ENCODE results near the gene SAMD14.
A peak's percentile ranks its signal among the peaks of the same experiment; 100 is the strongest.

The SAMD14 gene

GRCh38 chr17:50094753-50095619, 35.0 kb downstream of the SAMD14 start, which contains the start of gene PDK2:
TSS of gene PDK2 (plus strand) at chr17:50095351. CDS start at chr17:50095436, 85 bp downstream.
- peak; percentile 89 for DNase-seq

DNA sequence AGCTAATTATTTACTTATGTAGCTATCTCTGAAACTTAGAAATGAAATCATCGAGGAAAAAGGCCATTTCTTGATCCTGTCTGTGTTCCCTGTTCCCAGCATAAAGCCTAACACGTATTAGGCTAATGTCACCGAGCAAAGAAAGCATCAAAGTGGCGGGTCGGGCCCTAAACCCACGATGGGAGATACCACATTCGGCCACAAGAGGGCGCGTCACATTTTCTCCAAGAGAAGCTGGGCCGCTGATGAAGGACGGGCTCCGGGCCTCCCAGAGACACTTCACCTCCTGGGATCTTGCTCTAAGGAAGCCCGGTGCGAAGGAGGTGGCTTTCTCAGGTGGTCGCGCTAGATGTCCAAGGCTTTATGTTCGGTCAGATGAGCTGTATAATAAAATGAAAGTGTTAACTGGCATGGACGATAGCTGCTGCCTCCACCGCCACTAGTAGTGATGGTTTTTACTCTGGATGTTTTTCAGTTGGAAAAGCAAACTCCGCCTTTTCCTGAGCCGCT, 35.7 kb downstream of the SAMD14 start:
- DNase-seq: peak; percentile 74

DNA sequence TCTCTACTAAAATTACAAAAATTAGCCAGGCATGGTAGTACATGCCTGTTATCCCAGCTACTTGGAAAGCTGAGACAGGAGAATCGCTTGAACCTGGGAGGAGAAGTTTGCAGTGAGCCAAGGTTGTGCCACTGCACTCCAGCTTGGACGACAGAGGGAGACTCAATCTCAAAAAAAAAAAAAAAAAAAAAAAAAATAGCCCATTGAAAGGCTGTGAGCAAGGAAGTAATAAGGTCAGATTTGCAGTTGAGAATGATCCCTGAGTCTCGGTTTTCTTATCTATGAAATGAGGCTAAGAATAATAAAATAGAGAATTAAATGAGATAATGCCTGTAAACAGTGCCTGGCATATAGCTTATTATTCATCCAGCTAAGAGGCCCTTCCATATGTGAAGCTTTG, 36.2 kb downstream of the SAMD14 start:
- no peak for DNase-seq

- no peak for DNase-seq
Measured at GRCh38 chr17:50093246-50093645, 36.7 kb downstream of the SAMD14 start.

DNA sequence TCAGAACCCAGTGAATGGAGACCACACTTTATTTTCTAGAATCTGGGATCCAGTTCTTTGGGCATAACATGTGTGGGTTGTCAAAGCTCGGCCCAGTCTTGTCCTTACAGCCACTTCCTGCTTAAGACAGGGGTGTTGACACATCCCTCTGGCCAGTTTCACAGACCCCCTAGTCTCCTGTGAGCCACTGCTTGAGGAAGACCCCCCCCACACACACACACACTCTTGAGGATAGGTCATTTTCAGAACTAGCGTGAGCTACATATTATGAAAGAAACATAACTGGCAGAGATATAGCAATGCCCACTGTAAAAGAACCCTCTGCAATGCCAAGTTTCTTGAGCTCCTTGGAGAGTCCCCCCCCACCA, 38.1 kb downstream of the SAMD14 start:
- DNase-seq: no peak

- DNase-seq: no peak
Measured at GRCh38 chr17:50090971-50091917, 38.7 kb downstream of the SAMD14 start.

- no peak for DNase-seq
Measured at GRCh38 chr17:50090071-50090470, 39.9 kb downstream of the SAMD14 start.

DNA sequence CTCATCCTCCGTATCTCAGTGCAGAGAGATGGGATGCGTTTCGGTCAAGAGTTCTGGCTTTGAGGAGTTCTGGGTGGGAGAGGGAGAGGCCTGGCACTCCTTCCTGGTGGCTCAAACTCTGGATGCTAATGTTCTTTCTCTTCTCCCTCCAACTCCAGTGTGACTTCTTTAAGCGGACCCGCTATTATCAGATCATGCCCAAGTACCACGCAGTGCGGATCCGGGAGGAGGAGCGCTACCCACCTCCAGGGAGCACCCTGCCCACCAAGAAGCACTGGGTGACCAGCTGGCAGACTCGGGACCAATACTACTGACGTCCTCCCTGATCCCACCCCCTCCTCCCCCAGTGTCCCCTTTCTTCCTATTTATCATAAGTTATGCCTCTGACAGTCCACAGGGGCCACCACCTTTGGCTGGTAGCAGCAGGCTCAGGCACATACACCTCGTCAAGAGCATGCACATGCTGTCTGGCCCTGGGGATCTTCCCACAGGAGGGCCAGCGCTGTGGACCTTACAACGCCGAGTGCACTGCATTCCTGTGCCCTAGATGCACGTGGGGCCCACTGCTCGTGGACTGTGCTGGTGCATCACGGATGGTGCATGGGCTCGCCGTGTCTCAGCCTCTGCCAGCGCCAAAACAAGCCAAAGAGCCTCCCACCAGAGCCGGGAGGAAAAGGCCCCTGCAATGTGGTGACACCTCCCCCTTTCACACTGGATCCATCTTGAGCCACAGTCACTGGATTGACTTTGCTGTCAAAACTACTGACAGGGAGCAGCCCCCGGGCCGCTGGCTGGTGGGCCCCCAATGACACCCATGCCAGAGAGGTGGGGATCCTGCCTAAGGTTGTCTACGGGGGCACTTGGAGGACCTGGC, 40.8 kb downstream of the SAMD14 start:
- no peak for DNase-seq

DNA sequence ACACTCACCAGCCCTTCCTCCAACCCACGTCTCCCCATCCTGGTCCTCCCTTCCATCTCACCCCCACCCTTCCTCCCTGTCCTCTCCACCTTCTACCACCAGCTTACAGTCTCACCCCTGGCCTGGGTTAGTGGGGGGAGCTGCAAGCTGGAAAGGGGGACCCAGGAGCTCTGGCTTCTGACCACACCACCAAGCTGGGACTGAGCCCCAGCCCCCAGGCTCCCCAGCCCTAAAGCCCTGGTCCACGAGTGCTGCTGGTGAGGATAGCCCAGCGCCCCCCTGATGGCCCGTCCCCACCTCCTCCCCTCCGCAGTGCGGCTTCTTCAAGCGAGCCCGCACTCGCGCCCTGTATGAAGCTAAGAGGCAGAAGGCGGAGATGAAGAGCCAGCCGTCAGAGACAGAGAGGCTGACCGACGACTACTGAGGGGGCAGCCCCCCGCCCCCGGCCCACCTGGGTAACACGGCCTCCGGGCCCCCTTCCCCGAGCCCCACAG, 42.0 kb downstream of the SAMD14 start:
- no peak for DNase-seq

- DNase-seq: no peak
Measured at GRCh38 chr17:50087246-50087911, 42.6 kb downstream of the SAMD14 start.

DNA sequence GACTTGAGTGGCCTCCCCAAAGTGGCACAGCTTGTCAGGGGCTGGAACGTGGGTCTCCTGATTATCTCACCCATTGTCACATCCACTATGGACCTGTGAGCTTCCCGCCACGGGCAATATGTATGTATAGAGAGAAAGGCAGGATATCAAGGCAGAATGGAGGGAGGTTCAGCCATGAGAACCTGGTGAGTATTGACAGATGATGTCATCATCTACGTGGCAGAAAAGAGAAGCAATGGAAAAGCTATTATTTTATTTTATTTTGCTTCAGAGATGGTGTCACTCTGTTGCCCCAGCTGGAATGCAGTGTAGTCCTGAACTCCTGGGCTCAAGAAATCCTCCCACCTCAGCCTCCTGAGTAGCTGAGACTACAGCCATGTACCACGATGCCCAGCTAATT, 48.2 kb downstream of the SAMD14 start:
- no peak for DNase-seq

- DNase-seq: no peak
Measured at GRCh38 chr17:50080827-50081226, 49.1 kb downstream of the SAMD14 start.

DNA sequence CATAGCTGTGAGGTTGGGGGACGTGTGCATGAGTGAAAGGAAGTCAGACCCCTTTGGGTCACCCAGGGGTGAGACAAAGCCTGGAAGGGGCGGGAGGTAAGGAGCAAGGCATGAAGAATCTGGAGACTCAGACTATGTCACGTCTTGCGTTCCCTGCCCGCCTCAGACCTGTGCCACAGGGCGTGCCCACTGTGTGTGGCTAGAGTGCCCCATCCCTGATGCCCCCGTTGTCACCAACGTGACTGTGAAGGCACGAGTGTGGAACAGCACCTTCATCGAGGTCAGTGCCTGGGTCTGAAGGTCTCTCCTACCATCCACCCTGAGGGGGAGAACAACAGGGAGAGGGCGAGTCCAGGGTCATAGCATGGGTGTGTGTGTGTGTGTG, 49.9 kb downstream of the SAMD14 start:
- no peak for DNase-seq

DNA sequence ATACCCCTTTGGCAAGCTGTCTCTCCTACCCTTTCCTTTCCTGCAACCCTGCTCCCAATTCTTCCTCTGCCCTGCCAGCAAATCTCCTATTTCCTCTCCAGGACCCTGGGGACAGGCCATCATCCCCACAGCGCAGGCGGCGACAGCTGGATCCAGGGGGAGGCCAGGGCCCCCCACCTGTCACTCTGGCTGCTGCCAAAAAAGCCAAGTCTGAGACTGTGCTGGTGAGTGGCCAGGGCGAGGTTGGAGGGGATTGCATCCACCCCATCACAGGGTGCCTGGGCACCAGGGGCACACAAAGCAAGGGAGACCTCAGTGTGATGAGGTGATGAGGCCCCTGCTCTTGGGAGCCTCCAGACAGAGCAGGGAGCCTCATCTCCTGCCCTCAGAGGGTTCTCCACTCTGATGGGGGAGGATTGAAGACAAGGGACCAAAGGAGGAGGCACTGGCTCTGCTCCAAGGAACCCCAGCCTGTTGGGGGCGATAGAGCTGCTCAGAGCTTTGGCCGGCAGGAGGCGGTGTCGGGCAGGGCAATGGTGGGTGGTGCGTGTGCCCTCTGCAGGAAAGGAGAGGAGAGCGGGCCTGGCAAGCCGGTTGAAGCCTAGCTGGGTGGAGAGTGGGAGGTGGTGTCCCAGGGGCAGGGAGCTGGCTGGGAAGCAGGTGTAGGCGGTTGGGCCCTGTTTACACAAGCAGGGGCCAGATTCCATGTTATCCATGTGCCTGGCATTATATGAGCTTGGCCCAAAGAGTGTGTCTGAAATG, 50.4 kb downstream of the SAMD14 start:
- DNase-seq: no peak

GRCh38 chr17:50078430-50078829, 51.5 kb downstream of the SAMD14 start:
- DNase-seq: no peak

DNA sequence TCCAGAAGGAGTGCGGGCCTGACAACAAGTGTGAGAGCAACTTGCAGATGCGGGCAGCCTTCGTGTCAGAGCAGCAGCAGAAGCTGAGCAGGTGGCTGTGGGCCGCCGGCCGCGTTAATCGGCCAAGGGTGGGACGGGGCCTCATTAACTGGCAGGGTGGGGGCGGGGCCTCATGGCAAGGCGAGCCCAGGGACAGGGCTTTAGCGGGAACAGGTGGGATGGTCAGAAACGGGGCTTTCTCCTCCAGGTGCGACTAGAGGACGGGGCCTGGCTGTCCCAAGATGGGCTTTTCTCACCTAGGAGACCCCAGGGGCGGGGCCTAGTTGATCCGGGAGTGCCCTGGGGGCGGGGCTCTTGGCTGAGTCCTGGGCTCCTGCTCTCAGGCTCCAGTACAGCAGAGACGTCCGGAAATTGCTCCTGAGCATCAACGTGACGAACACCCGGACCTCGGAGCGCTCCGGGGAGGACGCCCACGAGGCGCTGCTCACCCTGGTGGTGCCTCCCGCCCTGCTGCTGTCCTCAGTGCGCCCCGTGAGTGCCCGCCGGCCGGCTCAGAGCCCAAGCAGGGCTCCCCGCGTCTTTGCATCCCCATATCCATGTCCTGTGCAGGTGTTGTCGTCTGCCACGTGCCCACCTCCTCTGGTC, 53.2 kb downstream of the SAMD14 start:
- no peak for DNase-seq

GRCh38 chr17:50076221-50076590, 53.8 kb downstream of the SAMD14 start:
- DNase-seq: no peak

- DNase-seq: no peak
Measured at GRCh38 chr17:50075446-50076032, 54.4 kb downstream of the SAMD14 start.

DNA sequence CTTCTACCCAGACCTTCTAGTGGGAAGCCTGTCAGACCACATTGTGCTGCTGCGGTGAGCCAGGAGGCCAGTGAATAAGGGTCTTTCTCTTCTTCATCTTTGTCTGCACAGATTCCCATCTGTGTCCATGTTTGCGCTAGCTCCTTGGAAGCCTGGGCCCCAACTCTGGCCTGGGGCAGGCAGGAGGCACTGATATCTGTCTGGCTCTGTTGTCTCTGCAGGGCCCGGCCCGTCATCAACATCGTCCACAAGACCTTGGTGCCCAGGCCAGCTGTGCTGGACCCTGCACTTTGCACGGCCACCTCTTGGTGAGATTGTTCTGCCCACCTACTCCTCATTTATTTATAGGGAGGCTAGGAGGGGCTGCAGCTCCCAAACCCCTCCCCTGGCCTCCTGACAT, 55.7 kb downstream of the SAMD14 start:
- no peak for DNase-seq

DNA sequence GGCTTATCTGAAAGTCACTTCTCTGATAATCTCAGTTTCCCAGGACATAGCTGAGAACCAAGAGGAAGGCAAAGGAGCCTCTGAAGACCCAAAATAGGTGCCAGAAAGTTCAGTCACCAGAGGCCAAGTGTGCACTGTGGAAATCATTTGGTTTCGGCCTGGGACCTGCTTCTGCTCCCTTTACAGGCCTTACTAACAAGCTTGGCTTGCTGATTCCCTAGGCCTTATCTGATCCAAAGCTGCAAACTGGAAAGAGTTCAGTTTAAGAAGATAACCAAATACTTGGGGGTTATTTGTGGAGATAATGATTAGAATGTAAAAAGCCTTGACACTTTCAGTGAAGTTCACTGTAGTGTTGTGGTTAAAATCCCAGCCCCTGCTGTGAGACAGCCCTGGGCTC, 57.0 kb downstream of the SAMD14 start:
- DNase-seq: no peak
